ENCODE measurements around the gene PROSER2. TPM values are rescaled to one million over a fixed set of nuclear protein-coding genes. Genes with fewer than 3 reads are reported as not detected.

The PROSER2 gene
- total and polyA plus RNA-seq, 2 of the 13 experiments (the other 11 are each of a cell fraction or from before 2014, with no cell fraction given): 6.9 to 7.7 TPM

DNA sequence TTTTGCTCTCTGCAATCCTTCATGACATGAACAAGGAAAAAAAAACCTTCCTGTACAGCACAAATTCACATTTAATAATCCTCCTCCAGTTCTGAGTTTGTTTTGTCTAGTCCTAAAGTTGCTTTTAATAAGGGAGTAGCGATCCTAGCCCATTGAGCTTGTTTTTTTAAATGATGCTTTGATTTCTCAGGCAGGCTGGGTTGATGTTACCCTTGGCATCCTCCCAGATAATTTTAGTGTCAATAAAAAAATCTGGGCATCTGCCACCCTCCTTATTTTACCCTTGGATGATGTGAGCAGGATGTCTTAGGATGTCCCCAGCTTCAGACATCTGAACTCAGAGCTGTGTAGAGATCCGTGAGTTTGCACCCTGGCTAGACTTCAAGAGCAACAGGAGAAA lies 33.9 kb upstream of the PROSER2 start (continued):
- TF ChIP-seq, protein P1, sequence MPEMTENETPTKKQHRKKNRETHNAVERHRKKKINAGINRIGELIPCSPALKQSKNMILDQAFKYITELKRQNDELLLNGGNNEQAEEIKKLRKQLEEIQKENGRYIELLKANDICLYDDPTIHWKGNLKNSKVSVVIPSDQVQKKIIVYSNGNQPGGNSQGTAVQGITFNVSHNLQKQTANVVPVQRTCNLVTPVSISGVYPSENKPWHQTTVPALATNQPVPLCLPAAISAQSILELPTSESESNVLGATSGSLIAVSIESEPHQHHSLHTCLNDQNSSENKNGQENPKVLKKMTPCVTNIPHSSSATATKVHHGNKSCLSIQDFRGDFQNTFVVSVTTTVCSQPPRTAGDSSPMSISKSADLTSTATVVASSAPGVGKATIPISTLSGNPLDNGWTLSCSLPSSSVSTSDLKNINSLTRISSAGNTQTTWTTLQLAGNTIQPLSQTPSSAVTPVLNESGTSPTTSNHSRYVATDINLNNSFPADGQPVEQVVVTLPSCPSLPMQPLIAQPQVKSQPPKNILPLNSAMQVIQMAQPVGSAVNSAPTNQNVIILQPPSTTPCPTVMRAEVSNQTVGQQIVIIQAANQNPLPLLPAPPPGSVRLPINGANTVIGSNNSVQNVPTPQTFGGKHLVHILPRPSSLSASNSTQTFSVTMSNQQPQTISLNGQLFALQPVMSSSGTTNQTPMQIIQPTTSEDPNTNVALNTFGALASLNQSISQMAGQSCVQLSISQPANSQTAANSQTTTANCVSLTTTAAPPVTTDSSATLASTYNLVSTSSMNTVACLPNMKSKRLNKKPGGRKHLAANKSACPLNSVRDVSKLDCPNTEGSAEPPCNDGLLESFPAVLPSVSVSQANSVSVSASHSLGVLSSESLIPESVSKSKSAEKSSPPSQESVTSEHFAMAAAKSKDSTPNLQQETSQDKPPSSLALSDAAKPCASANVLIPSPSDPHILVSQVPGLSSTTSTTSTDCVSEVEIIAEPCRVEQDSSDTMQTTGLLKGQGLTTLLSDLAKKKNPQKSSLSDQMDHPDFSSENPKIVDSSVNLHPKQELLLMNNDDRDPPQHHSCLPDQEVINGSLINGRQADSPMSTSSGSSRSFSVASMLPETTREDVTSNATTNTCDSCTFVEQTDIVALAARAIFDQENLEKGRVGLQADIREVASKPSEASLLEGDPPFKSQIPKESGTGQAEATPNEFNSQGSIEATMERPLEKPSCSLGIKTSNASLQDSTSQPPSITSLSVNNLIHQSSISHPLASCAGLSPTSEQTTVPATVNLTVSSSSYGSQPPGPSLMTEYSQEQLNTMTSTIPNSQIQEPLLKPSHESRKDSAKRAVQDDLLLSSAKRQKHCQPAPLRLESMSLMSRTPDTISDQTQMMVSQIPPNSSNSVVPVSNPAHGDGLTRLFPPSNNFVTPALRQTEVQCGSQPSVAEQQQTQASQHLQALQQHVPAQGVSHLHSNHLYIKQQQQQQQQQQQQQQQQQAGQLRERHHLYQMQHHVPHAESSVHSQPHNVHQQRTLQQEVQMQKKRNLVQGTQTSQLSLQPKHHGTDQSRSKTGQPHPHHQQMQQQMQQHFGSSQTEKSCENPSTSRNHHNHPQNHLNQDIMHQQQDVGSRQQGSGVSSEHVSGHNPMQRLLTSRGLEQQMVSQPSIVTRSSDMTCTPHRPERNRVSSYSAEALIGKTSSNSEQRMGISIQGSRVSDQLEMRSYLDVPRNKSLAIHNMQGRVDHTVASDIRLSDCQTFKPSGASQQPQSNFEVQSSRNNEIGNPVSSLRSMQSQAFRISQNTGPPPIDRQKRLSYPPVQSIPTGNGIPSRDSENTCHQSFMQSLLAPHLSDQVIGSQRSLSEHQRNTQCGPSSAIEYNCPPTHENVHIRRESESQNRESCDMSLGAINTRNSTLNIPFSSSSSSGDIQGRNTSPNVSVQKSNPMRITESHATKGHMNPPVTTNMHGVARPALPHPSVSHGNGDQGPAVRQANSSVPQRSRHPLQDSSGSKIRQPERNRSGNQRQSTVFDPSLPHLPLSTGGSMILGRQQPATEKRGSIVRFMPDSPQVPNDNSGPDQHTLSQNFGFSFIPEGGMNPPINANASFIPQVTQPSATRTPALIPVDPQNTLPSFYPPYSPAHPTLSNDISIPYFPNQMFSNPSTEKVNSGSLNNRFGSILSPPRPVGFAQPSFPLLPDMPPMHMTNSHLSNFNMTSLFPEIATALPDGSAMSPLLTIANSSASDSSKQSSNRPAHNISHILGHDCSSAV (CRISPR knock-in tag; IDR thresholded peaks at IDR 0.05; ENCODE audit: borderline replicate concordance): no peak
- TF ChIP-seq ZNF879 (CRISPR knock-in tag; IDR thresholded peaks at IDR 0.05): no peak
- no peak for TF ChIP-seq ZNF670 (CRISPR knock-in tag; IDR thresholded peaks at IDR 0.05; ENCODE audit: borderline replicate concordance)
- TF ChIP-seq KAT2B (IDR thresholded peaks at IDR 0.05; ENCODE audit: borderline replicate concordance, low read depth, low read length): no peak

DNA sequence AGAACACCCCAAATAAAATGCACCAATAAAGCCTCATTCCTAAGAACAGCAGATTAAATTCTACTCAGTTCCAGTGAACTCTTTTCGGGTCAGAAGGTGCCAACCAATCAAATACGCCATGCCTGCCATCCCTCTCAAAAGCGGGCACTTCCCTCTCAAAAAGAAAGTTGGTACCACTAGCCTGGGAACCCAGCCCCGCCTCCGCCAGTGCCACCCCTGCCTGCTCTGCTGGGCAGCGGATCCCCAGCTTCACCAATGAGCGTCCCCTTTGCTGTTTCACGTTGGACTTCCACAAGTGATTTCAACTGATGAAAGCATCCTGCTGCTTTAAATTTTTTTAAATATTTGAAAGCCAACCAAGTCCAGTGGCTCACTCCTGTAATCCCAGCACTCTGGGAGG lies 33.2 kb upstream of the PROSER2 start:
- Histone ChIP-seq H3K4me3 (replicated peaks in 1 of 3; ENCODE audit: insufficient read depth in 1 of 3, low read depth in 2 of 3, low read length in 3 of 3) (no peak overlapping the region), H3K27ac (ENCODE audit: extremely low read length, insufficient read depth, low read length) (no peak overlapping the region), H3K9me3 (ENCODE audit: low read length) (no peaks in the 10 kb centered on the region), H2AFZ (ENCODE audit: low read length) (no peak overlapping the region), H3K9ac (ENCODE audit: insufficient read depth, low read depth, low read length) (no peak overlapping the region), H3K4me2 (ENCODE audit: low read depth, low read length) (no peak overlapping the region), H3K36me3 (replicated peaks in 1 of 2; ENCODE audit: control insufficient read depth in 1 of 2, insufficient read depth in 2 of 2, low read length in 2 of 2) (no peaks in the 10 kb centered on the region), H3K79me2 (ENCODE audit: insufficient read depth, low read length) (no peaks in the 10 kb centered on the region), H3K4me1 (ENCODE audit: insufficient read depth, low read length) (peaks cover 14% of the 10 kb centered on the region), H3K27me3 (ENCODE audit: control insufficient read depth in 1 of 2, insufficient read depth in 2 of 2, low read length in 2 of 2) (peaks cover 0 to 16% of the 10 kb centered on the region in 2 experiments; a peak in 1 of 5 replicates), H4K20me1 (ENCODE audit: insufficient read depth, low read length) (no peaks in the 10 kb centered on the region)
- intact Hi-C loops (cut with micrococcal nuclease; ENCODE audit: unreplicated experiment): no loop called here
- BruUV-seq (replicated peaks): no TSS peak
- CTCF ChIA-PET (ENCODE audit: low intra/inter-chr PET ratio, low total read pairs): no interaction called here
- POLR2A ChIA-PET: interaction anchor here (1.0 kb wide), 1 partner anchor 253 kb away, joined by 3 read pairs; no protein-coding TSS in a partner anchor
- ATAC-seq (no peak), DNase-seq (ENCODE audit: low spot score) (no peak), FAIRE-seq (no peak)
- 57% methylated on average over 8 of the region's 8 CpGs for WGBS (ENCODE audit: low lambda C conversion rate)
- in situ Hi-C loops (cut with HindIII; ENCODE audit: extremely low pct_ligation_motif_present, low pct_unique_long_range_greater_than_20kb): loop anchor here (5.0 kb wide), 1 partner anchor 197 kb away; no protein-coding TSS in a partner anchor
- TF ChIP-seq THAP11 (CRISPR knock-in tag; IDR thresholded peaks at IDR 0.05) (no peak), NFYC (CRISPR knock-in tag; IDR thresholded peaks at IDR 0.05) (no peak)
- TF ChIP-seq, protein P2, sequence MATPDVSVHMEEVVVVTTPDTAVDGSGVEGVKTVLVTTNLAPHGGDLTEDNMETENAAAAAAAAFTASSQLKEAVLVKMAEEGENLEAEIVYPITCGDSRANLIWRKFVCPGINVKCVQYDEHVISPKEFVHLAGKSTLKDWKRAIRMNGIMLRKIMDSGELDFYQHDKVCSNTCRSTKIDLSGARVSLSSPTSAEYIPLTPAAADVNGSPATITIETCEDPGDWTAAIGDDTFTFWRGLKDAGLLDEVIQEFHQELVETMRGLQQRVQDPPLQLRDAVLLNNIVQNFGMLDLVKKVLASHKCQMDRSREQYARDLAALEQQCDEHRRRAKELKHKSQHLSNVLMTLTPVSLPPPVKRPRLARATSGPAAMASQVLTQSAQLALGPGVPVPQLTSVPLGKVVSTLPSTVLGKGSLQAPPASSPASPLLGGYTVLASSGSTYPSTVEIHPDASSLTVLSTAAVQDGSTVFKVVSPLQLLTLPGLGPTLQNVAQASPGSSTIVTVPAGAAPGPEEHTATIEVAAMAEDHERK (CRISPR knock-in tag; IDR thresholded peaks at IDR 0.05; ENCODE audit: low read depth): no peak
- TF ChIP-seq, protein P3, sequence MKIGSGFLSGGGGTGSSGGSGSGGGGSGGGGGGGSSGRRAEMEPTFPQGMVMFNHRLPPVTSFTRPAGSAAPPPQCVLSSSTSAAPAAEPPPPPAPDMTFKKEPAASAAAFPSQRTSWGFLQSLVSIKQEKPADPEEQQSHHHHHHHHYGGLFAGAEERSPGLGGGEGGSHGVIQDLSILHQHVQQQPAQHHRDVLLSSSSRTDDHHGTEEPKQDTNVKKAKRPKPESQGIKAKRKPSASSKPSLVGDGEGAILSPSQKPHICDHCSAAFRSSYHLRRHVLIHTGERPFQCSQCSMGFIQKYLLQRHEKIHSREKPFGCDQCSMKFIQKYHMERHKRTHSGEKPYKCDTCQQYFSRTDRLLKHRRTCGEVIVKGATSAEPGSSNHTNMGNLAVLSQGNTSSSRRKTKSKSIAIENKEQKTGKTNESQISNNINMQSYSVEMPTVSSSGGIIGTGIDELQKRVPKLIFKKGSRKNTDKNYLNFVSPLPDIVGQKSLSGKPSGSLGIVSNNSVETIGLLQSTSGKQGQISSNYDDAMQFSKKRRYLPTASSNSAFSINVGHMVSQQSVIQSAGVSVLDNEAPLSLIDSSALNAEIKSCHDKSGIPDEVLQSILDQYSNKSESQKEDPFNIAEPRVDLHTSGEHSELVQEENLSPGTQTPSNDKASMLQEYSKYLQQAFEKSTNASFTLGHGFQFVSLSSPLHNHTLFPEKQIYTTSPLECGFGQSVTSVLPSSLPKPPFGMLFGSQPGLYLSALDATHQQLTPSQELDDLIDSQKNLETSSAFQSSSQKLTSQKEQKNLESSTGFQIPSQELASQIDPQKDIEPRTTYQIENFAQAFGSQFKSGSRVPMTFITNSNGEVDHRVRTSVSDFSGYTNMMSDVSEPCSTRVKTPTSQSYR (CRISPR knock-in tag; IDR thresholded peaks at IDR 0.05; ENCODE audit: borderline replicate concordance): no peak

All from HepG2 (cell line).